SU-DHL-6 (cell line): ENCODE results near the gene LITAFD.

ENCODE experiments used
- EZH2phosphoT487 ChIP-seq: fragments of 200-600 bp; sonication (generic), shearing (Covaris generic); conservative IDR thresholded peaks from 2 replicates; pipeline ENCODE4 v1.6.1; 2018; ENCODE audit warnings: mild to moderate bottlenecking, antibody characterized with exemption, low read length, moderate library complexity, mixed read lengths
- TF ChIP-seq, protein P1 (sequence below): fragments of 200-600 bp; sonication (generic); IDR thresholded peaks from one replicate; pipeline ENCODE4 v1.5.1; 2017; ENCODE audit warnings: antibody characterized with exemption, mild to moderate bottlenecking, low read length, moderate library complexity; ENCODE audit not compliant: insufficient read depth, poor library complexity, severe bottlenecking

GRCh38 chr16:8923199-8923598 is 41.0 kb downstream of the LITAFD start:
- TF ChIP-seq, protein P1, sequence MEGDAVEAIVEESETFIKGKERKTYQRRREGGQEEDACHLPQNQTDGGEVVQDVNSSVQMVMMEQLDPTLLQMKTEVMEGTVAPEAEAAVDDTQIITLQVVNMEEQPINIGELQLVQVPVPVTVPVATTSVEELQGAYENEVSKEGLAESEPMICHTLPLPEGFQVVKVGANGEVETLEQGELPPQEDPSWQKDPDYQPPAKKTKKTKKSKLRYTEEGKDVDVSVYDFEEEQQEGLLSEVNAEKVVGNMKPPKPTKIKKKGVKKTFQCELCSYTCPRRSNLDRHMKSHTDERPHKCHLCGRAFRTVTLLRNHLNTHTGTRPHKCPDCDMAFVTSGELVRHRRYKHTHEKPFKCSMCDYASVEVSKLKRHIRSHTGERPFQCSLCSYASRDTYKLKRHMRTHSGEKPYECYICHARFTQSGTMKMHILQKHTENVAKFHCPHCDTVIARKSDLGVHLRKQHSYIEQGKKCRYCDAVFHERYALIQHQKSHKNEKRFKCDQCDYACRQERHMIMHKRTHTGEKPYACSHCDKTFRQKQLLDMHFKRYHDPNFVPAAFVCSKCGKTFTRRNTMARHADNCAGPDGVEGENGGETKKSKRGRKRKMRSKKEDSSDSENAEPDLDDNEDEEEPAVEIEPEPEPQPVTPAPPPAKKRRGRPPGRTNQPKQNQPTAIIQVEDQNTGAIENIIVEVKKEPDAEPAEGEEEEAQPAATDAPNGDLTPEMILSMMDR, result no peak
- no peak for TF ChIP-seq EZH2phosphoT487
